ENCODE results near the gene FAM107B.
"Not testable (repeated sequence)": the region's sequence is repeated elsewhere in the genome, so short reads cannot be mapped to it uniquely, and the experiment has no call there.

The FAM107B gene

GRCh38 chr10:14635043-14635710 lies 139.5 kb downstream of the FAM107B start:
- no peak for TF ChIP-seq CTCF (conservative IDR thresholded peaks at IDR 0.05)
- H3K27ac ChIP-seq: no peak overlapping the region

GRCh38 chr10:14634572-14634971 lies 140.1 kb downstream of the FAM107B start:
- not testable (repeated sequence) for H3K27ac ChIP-seq

GRCh38 chr10:14625765-14626525 lies 148.8 kb downstream of the FAM107B start:
- H3K27ac ChIP-seq: no peak overlapping the region
- no peak for TF ChIP-seq CTCF (conservative IDR thresholded peaks at IDR 0.05)

GRCh38 chr10:14625192-14625631 lies 149.5 kb downstream of the FAM107B start:
- no peak for TF ChIP-seq CTCF (conservative IDR thresholded peaks at IDR 0.05)
- no peak overlapping the region for H3K27ac ChIP-seq

- H3K27ac ChIP-seq: no peak overlapping the region
- no peak for TF ChIP-seq CTCF (conservative IDR thresholded peaks at IDR 0.05)
These were observed 150.1 kb downstream of the FAM107B start for GRCh38 chr10:14624600-14624999.

- H3K27ac ChIP-seq: no peak overlapping the region
- no peak for TF ChIP-seq CTCF (conservative IDR thresholded peaks at IDR 0.05)
These were observed 150.8 kb downstream of the FAM107B start for GRCh38 chr10:14623931-14624330.

GRCh38 chr10:14621037-14621436 lies 153.7 kb downstream of the FAM107B start:
- no peak for TF ChIP-seq CTCF (conservative IDR thresholded peaks at IDR 0.05)
- H3K27ac ChIP-seq: no peak overlapping the region

- no peak overlapping the region for H3K27ac ChIP-seq
- TF ChIP-seq CTCF (conservative IDR thresholded peaks at IDR 0.05): no peak
These were observed 156.0 kb downstream of the FAM107B start for GRCh38 chr10:14618674-14619073.

Data from VCaP (cell line).